HG02938 (cell line): ENCODE results near the gene E4F1.

Experiments
- ATAC-seq: cut with Tn5 transposase; IDR thresholded peaks from one replicate; pipeline ENCODE4 v1.9.1; 2021; ENCODE audit warnings: mild to moderate bottlenecking, moderate library complexity; ENCODE audit not compliant: unreplicated experiment

E4F1 gene

DNA sequence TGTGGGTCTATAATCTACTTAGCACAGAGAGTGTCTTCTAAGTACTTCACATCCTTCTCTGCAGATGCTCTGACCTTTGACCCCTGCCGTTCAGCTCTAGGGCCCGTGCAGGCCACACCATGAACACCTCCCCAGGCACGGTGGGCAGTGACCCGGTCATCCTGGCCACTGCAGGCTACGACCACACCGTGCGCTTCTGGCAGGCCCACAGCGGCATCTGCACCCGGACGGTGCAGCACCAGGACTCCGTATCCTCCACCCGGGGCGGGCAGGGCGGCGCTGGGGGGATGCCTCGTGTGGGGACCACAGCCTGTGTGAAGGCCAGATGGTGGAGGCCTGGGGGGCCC is 17.5 kb upstream of the E4F1 start:
- peak; percentile 10 for ATAC-seq

GRCh38 chr16:2206420-2206779 is 17.0 kb upstream of the E4F1 start:
- no peak for ATAC-seq

- no peak for ATAC-seq
These were observed 16.5 kb upstream of the E4F1 start for GRCh38 chr16:2206780-2207433.

GRCh38 chr16:2207872-2208271 is 15.5 kb upstream of the E4F1 start:
- no peak for ATAC-seq

- ATAC-seq = no peak
These were observed 15.1 kb upstream of the E4F1 start for GRCh38 chr16:2208308-2208707.

- no peak for ATAC-seq
These were observed 14.6 kb upstream of the E4F1 start for GRCh38 chr16:2208772-2209171.

GRCh38 chr16:2209258-2210008 is 14.0 kb upstream of the E4F1 start:
- no peak for ATAC-seq

- ATAC-seq = no peak
These were observed 13.4 kb upstream of the E4F1 start for GRCh38 chr16:2210009-2210332.

GRCh38 chr16:2210386-2211365 is 12.7 kb upstream of the E4F1 start, which contains the start of gene BRICD5:
TSS of gene BRICD5 (minus strand) at chr16:2210863. CDS start at chr16:2210833, 30 bp downstream.
- no peak for ATAC-seq

DNA sequence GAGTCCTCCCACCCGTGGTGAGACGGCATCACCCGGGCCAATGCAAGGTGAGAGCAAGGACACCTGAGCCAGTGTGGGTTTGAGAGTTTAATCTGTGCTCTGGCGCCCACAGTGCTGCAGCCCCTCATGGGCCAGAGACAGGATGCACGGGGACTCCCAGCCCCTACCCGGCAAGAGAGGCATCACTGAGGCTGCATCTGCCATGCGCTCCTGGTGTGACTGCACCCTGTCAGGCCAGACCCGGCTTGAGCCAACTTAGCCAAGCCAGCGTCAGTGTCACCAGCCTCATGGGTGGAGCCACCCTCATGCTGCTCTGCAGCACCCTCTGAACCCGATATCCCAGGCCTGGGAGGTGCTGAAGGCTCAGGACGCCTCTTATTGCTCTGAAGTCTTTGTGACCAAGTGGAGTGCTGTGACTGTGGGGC is 11.5 kb upstream of the E4F1 start:
- no peak for ATAC-seq

- no peak for ATAC-seq
These were observed 10.7 kb upstream of the E4F1 start for GRCh38 chr16:2212362-2213324.

GRCh38 chr16:2213817-2214718 is 9.3 kb upstream of the E4F1 start:
- ATAC-seq = no peak

DNA sequence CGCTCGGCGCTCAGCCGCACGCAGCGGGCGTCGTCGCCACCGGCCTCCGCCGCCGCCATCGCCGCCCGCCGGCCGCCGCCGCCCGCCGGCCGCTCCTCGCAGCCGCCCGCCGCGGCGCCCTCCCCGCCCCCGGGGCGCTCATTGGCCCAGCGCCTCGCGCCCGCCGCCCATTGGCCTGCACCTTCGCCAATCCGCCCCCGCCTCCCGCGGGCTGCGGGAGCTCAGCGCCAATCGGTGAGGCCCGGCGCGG is 8.7 kb upstream of the E4F1 start, which contains the start of gene PGP:
Gene PGP (minus strand): TSS at position 122 of the 250 bp plus-strand sequence. CDS start 63 bp downstream, at position 59.
- ATAC-seq = peak; percentile 77

DNA sequence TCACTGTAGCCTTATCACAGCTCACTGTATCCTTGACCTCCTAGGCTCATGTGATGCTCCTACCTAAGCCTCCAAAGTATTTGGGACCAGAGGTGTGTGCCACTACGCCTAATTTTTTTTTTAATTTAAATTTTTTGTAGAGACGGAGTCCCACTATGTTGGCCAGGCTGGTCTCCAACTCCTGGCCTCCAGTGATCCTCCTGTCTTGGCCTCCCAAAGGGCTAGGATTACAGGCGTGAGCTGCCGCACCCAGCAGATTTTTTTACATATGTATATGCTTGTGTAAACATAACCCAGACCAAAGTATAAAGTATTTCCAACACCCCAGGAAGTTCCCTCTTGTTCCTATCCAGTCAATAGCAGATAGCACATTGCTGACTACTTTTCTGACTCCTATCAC is 7.1 kb upstream of the E4F1 start:
- no peak for ATAC-seq

- peak; percentile 23 for ATAC-seq
These were observed 623 bp downstream of the E4F1 start for GRCh38 chr16:2223942-2224486.

DNA sequence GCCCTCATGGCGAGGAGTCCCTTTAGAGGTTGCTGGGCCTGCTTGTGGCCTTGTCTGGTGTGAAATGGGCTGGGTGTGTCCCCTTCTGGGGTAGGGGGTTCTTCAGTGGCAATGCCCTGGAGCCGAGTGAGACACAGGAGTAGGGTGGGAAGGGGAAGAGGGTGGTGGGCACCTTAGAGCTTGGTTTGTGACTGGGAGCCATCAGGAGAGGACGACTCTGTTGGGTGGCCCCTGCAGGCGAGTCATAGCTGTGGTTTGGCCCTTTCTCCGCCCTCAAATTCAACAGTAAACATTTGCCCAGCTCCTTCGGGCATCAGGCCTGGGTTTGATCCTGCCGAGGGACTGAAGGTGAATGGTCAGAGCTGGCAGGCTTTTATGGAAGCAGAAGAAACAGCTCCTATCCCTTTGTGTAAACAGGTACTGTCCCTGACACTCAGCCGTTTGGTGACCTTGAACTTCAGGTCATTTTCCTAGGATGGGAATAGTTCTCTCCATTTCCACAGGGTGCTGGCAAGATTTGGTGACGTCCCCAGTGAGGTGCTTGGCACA is 2.9 kb downstream of the E4F1 start:
- ATAC-seq = no peak

DNA sequence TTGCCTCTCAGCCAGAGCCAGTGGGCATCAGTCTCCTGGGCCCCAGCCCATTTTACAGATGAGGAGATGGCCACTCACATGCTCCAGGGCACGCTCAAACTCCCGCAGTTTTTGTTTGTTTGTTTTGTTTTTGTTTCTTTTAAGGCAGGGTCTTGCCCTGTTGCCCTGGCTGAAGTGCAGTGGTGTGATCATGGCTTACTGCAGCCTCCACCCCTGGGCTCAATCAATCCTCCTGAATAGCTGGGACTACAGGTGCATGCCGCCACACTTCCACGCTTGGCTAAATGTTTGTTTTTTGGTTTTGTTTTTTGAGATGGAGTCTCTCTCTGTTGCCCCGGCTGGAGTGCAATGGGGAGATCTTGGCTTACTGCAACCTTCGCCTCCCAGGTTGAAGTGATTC is 3.5 kb downstream of the E4F1 start:
- no peak for ATAC-seq

DNA sequence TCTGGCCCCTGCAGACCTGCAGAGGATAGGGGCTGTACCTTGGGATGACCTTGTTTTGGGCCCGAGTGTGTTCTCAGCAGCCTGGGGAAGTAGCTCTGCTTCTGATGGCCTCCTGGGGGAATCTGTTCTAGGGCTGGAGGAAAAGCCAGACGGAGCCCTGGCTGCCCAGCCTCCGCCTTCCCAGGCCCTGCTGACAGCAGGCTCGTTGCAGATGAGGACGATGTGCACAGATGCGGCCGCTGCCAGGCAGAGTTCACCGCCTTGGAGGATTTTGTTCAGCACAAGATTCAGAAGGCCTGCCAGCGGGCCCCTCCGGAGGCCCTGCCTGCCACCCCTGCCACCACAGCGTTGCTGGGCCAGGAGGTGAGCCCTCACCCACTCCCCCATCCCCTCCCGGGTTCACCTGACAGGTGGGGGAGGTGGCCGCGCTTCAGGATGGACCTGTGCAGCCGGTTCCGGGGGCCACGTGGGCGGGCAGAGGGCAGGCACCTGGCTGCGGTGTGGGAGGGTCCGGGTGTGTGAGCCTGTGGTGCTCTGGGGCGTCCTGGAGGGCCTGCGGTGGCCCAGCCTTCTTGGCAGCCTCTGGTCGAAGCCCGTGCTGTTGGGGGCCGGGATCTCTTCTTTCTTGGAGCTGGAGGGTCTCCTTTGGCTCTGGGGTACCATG is 4.9 kb downstream of the E4F1 start:
- no peak for ATAC-seq

GRCh38 chr16:2229091-2229490 is 5.7 kb downstream of the E4F1 start:
- ATAC-seq = no peak
